Suprapubic skin (tissue), 4 donors: ENCODE data around the gene HDAC5. TPM values are rescaled to one million over a fixed set of nuclear protein-coding genes. Genes with fewer than 3 reads are reported as not detected.

Experiments
- DNase-seq, 2 donors: peaks; one replicate each; pipeline ENCODE4 v3.0.0-alpha.2; 2019; ENCODE audit warnings: low spot score in 2 of 2
- H3K27ac ChIP-seq: fragments of 200-600 bp; sonication (generic); one replicate; pipeline ENCODE4 v1.5.1; 2019
- H3K27me3 ChIP-seq: fragments of 200-600 bp; sonication (generic); one replicate; pipeline ENCODE4 v1.5.1; 2019
- H3K36me3 ChIP-seq: fragments of 200-600 bp; sonication (generic); one replicate; pipeline ENCODE4 v1.5.1; 2019
- H3K4me1 ChIP-seq: fragments of 200-600 bp; sonication (generic); one replicate; pipeline ENCODE4 v1.5.1; 2019
- H3K4me3 ChIP-seq: fragments of 200-600 bp; sonication (generic); one replicate; pipeline ENCODE4 v1.5.1; 2019; ENCODE audit warnings: mild to moderate bottlenecking
- H3K9me3 ChIP-seq: fragments of 200-600 bp; sonication (generic); one replicate; pipeline ENCODE4 v1.5.1; 2019
- CTCF ChIP-seq, 2 donors: fragments of 200-600 bp in 1 of 2; fragments of 450-650 bp in 1 of 2; sonication (generic) in 1 of 2; IDR thresholded peaks; one replicate each; pipeline ENCODE4 v1.5.1; 2016 to 2019; ENCODE audit warnings: antibody characterized with exemption in 2 of 2, mild to moderate bottlenecking in 1 of 2, moderate library complexity in 1 of 2
- EP300 ChIP-seq: sonication (generic); formaldehyde crosslinking; IDR thresholded peaks from one replicate; pipeline ENCODE4 v1.6.1; 2017; ENCODE audit warnings: antibody characterized with exemption
- POLR2A ChIP-seq, 2 donors: fragments of 450-650 bp; IDR thresholded peaks; one replicate each; pipeline ENCODE4 v1.6.1; 2017; ENCODE audit warnings: antibody characterized with exemption in 2 of 2, mild to moderate bottlenecking in 2 of 2, moderate library complexity in 2 of 2
- POLR2AphosphoS5 ChIP-seq, 3 donors: sonication (generic); formaldehyde crosslinking; IDR thresholded peaks; one replicate each; pipeline ENCODE4 v1.6.1; 2017; ENCODE audit warnings: antibody characterized with exemption in 3 of 3
- WGBS: methylation state at CpG from one replicate; pipeline ENCODE4 v1.1.5; 2018; 5-methylcytosine and 5-hydroxymethylcytosine counted together
- total RNA-seq, 4 donors: library from RNA; depleted of rRNA; stranded (reverse); fragments of >200 nt; gene quantifications; one replicate each; pipeline ENCODE4 v1.1.0, GENCODE V29; 2016

Gene HDAC5
- total RNA-seq, 4 donors from 2014 or later, result 135 to 197 (median 168) TPM

DNA sequence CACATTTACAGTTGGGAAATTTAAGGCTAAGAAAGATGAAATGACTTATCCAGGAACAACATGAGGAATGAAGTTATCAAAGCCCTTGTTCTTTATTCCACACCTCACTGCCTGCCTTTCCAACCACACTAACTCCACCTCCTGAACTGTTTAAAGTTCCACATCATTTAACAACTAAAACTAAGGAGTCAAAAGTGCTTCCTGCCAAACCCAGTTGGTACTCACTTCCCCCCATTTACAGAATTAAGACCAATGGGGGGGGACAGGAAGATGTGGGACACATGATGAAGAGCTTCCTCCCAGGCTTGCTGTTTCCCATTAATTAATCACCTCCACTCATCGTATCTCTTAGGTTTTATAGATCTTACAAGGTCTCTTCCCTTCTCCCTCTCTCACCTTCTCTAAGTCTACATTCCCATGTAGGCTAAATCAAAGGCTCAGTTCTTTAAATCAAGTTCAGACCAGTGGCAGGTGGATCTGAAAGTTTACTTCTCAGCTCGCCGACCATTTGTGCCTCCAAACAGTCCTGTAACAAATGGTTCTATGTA is 89.5 kb downstream of the HDAC5 start:
- H3K9me3 ChIP-seq, result no peaks in the 10 kb centered on the region
- H3K4me1 ChIP-seq, result no peaks in the 10 kb centered on the region
- peaks cover 38% of the 10 kb centered on the region for H3K36me3 ChIP-seq
- no peak overlapping the region for H3K4me3 ChIP-seq
- no peak for DNase-seq
- TF ChIP-seq POLR2A (IDR thresholded peaks at IDR 0.05) (no peak), EP300 (no peak), CTCF (IDR thresholded peaks at IDR 0.05) (no peak), POLR2AphosphoS5 (IDR thresholded peaks at IDR 0.05) (no peak)
- H3K27me3 ChIP-seq, result no peaks in the 10 kb centered on the region
- WGBS, result 76% methylated on average over 3 of the region's 3 CpGs
- H3K27ac ChIP-seq, result no peak overlapping the region

DNA sequence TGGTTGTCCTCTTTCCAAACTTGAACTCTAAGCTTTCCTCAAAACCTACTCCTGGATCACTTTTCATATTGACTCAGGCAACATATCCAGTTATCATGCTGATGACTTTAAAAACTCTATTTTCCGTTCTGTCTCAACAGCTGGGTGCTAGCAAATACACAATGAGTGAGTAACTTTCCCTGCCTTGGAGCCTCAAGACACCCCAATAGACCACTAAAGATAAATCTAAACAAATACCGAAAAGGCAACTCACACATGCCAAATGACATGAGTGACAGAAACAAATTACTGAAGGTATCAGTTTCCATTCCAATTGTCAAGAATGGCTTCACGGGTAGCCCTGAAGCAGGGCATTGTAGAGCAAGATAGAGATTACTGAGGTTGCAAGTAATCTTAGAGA is 93.0 kb downstream of the HDAC5 start:
- TF ChIP-seq EP300 (no peak), CTCF (IDR thresholded peaks at IDR 0.05) (no peak), POLR2A (IDR thresholded peaks at IDR 0.05) (no peak), POLR2AphosphoS5 (IDR thresholded peaks at IDR 0.05) (no peak)
- DNase-seq, result no peak
- H3K4me1 ChIP-seq, result no peaks in the 10 kb centered on the region
- H3K4me3 ChIP-seq, result no peak overlapping the region
- H3K27me3 ChIP-seq, result no peaks in the 10 kb centered on the region
- 96% methylated on average over 3 of the region's 3 CpGs for WGBS
- no peak overlapping the region for H3K27ac ChIP-seq
- no peaks in the 10 kb centered on the region for H3K9me3 ChIP-seq
- H3K36me3 ChIP-seq, result peaks cover 22% of the 10 kb centered on the region

- H3K9me3 ChIP-seq, result no peaks in the 10 kb centered on the region
- no peaks in the 10 kb centered on the region for H3K4me1 ChIP-seq
- 85% methylated on average over 5 of the region's 5 CpGs for WGBS
- no peaks in the 10 kb centered on the region for H3K27me3 ChIP-seq
- TF ChIP-seq CTCF (IDR thresholded peaks at IDR 0.05), result no peak
- TF ChIP-seq POLR2A (IDR thresholded peaks at IDR 0.05), result no peak
- TF ChIP-seq POLR2AphosphoS5 (IDR thresholded peaks at IDR 0.05), result no peak
- TF ChIP-seq EP300, result no peak
- no peak overlapping the region for H3K27ac ChIP-seq
- H3K4me3 ChIP-seq, result no peak overlapping the region
- peaks cover 22% of the 10 kb centered on the region for H3K36me3 ChIP-seq
- no peak for DNase-seq
Measured at GRCh38 chr17:44029736-44030135, 93.7 kb downstream of the HDAC5 start.

Other genes starting within 250 kb of the HDAC5 start
- 1 to 10 TPM; 2.3 to 2.7 (median 2.5) TPM for gene MPP2, start 216.1 kb downstream of the HDAC5 start, total RNA-seq
- gene PPY, start 181.2 kb downstream of the HDAC5 start, total RNA-seq, result not detected
- not detected for gene PYY, start 169.7 kb downstream of the HDAC5 start, total RNA-seq
- 1 to 10 TPM in 2 of 4 donors, under 1 TPM in 2; 0.73 to 1.9 (median 0.99) TPM for gene NAGS, start 119.0 kb downstream of the HDAC5 start, total RNA-seq
- 10 to 100 TPM; 20.7 to 48.5 (median 43.6) TPM for gene TMEM101, start 108.7 kb downstream of the HDAC5 start, total RNA-seq
- 10 to 100 TPM; 27.8 to 44.6 (median 33.3) TPM for gene LSM12, start 57.0 kb downstream of the HDAC5 start, total RNA-seq
- gene G6PC3, start 52.9 kb downstream of the HDAC5 start, total RNA-seq, result 10 to 100 TPM; 12.7 to 20.4 (median 15.4) TPM
- gene HROB, start 18.3 kb upstream of the HDAC5 start, total RNA-seq, result 1 to 10 TPM; 1.6 to 3.7 (median 2.4) TPM
- not detected for gene ASB16, start 47.1 kb upstream of the HDAC5 start, total RNA-seq
- 10 to 100 TPM; 31.5 to 48.8 (median 36.1) TPM for gene TMUB2, start 63.3 kb upstream of the HDAC5 start, total RNA-seq
- gene ATXN7L3, start 76.2 kb upstream of the HDAC5 start, total RNA-seq, result 10 to 100 TPM; 44.1 to 75.0 (median 67.3) TPM
- 100 to 1,000 TPM in 1 of 4 donors, 10 to 100 TPM in 3; 54.8 to 102 (median 71.8) TPM for gene UBTF, start 96.0 kb upstream of the HDAC5 start, total RNA-seq
- under 1 TPM in 3 of 4 donors, not detected in 1; 0.08 to 0.17 (median 0.10) TPM for gene SLC4A1, start 144.5 kb upstream of the HDAC5 start, total RNA-seq
- gene RUNDC3A, start 185.0 kb upstream of the HDAC5 start, total RNA-seq, result 10 to 100 TPM; 12.6 to 22.0 (median 14.7) TPM
- gene SLC25A39, start 201.2 kb upstream of the HDAC5 start, total RNA-seq, result 100 to 1,000 TPM in 3 of 4 donors, 10 to 100 TPM in 1; 94.9 to 132 (median 111) TPM
- 100 to 1,000 TPM; 294 to 451 (median 340) TPM for gene GRN, start 221.7 kb upstream of the HDAC5 start, total RNA-seq
- 1 to 10 TPM; 1.2 to 2.6 (median 1.5) TPM for gene FAM171A2, start 240.2 kb upstream of the HDAC5 start, total RNA-seq